D341Med (cell line): ENCODE measurements around the gene RGS9.
"Not testable (repeated sequence)": the region's sequence is repeated elsewhere in the genome, so short reads cannot be mapped to it uniquely, and the experiment has no call there.

Experiments
- DNase-seq: peaks from one replicate; pipeline ENCODE4 v3.0.0; 2012; ENCODE audit warnings: low spot score

Gene RGS9

DNA sequence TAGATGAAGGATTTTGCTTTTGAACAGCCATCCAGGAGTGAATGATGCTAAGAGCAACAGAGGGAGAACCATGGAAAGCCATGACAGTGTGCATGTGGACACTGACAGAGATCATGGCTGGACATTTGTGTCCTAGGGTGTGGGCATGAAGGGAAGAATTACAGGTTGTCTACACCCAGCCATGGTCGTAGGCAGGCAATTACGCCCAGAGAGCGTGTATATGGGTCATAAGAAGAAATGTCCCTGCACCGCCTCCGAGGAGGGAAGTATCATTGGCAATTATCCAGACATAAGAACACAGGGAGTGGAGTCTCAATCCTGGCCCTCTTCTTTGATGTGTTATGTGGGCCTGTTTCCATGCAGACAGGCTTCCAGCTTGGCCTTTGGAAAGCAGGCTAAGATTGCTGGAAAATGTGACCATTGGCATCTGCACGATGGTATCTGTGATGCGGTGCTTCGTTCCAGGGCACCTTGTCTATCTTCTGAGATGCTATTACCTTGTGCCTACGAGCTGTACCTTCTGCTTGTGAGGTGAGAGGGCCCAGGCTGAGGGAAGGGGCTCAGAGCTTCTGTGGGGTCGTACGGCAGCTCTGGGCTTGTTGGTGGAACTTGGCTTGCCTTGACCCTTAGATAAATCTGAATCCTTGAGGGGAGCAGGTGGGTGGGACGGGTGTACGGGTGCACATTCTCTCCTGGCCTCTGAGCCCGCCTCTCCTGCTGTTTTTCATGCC lies 19.8 kb downstream of the RGS9 start:
- DNase-seq, result no peak

DNA sequence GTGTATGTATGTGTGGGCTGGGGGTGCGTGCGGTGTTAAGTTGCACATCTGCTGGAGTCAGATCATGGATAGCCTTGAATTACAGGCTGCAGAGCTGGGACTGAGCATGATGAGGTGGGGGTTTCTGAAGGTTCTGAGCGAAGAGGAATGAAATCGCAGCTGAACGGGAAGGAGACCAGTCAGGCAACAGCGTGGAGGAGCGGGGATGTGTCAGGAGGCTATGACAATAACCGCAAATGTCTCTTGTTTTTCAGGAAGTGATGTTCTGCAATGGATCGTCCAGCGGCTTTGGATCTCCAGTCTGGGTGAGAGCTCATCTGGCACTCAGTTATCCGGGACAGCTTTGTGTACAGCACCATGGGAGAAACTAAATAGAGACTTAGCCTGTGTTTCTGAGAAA lies 20.9 kb downstream of the RGS9 start:
- no peak for DNase-seq

DNA sequence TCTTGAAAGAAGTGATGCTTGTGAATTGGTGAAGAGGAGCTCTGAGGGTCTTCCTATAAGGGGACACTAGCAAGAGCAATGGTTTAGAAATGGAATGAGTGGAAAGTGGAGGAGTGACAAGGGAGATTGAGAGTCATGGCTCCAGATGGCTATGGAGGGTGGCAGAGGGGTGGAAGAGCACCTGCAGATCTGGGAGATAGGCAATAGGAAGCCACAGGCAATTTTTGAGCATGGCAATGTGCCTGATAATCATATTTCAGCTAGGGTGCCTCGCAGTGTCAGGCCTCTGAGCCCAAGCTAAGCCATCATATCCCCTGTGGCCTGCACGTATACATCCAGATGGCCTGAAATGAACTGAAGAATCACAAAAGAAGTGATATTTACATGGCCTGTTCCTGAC lies 21.5 kb downstream of the RGS9 start:
- DNase-seq, result no peak

DNA sequence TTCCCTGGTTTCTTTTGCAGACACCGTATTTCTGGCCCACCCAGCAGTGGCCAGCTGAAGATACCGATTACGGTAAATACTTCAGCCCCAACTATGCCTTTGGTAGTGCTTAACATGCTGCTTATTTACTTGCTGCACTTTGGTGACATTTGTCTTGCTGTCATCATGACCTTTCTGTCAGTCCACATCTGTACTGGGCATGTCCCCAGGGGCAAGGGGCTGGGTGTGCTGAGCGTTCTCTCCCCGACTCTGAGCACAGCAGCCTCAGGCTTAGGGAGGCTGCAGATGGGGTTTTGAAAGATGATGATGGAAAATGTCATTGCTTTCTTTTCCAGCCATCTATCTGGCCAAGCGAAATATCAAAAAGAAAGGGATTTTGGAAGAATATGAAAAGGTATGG lies 23.3 kb downstream of the RGS9 start:
- no peak for DNase-seq

DNA sequence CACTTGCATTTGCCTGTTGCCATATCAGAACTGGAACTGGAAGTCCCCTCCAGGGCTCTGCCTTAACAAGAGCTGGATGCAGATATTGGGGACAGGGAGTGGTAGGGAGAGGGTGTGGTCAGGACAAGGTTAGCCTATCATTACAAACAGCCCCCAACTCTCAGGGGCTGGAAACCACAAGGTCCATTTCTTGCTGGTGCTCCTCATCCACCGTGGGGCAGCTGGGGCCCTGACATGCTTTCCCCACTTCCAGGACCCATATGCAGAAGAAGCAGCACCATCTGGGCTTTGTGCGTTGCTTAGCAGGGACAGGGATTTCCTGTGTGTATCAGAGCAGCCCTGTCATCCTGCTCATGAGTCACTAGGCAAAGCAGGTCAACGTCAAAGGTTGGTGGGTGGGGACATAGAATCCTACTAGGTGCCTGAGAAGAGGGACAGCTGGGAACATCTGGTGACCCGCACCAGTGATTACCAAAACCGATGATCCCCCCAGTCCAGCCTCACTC lies 26.9 kb downstream of the RGS9 start:
- no peak for DNase-seq

DNA sequence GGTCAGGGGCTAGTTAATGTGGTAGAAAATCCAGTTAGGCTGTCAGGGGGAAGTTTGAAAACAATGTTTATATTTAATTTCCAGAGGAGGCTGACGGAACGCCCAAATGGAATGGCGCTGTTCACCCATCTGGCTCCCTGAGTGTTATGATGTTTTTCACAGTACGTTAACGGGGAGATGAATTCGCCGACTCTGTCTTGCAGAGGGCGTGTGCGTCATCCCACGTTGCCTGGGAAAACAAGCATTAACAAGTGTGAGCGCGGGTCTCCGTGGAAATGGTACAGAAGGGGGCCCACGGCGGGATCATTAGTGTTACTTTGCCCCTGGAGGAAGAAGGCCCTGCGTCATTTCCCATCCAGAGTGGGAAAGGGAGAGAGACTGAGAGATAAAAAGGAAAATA lies 29.6 kb downstream of the RGS9 start:
- no peak for DNase-seq

DNA sequence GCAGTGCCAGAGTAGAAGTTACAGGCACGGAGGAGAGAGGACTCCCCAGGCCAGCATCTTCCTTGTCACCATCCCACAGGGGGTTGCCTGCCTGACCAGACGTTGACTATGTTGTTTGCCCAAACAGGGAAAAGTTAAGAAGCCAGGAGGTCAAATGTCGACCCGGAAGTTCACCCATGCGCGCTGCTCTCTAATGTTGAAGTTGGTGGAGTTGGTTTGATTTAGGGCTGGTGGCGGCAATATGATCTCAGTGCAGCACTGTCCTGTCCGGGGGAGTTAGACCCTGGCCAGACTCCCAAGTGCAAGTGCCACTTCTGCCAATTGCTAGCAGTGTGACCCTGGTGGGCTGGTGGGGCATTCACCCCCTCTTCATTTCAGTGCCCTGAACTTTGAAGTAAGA lies 30.4 kb downstream of the RGS9 start:
- DNase-seq, result no peak

DNA sequence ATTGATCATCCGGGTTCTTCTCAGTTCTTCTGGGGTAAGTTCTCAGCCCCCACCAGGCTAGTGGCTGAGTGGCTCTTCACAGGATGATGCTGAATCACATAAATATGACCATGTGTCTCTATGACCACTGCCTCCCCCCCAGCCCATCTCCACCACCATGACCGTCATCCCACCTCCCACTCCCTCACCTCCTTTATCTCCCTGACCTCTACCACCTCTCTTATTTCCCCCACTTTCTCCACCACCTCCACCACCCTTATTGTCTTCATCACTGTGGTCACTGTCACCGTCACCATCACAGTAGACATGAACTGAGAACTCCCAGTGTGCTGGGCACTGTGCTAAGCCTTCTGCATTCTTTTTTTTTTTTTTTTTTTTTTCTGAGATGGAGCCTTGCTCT lies 32.5 kb downstream of the RGS9 start:
- DNase-seq, result no peak

DNA sequence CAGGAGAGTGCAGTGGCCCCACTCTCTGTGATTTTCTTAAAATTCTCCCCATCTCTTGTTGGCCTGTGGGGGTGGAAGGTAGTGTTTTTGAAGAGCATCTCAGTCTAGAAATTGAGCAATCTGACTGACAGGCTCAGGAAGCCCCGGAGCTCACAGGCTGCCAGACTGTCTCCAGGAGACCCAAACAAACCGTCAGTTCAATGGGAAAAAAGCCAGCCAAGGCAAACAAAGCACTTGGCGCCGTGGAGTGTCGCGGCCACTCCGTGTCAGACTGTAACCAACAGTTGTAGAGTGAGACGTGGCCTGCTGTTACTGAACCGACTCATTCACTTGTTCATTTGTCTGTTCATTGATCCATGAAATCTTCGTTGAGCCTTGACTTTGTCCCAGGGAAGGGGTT lies 33.7 kb downstream of the RGS9 start:
- no peak for DNase-seq

DNA sequence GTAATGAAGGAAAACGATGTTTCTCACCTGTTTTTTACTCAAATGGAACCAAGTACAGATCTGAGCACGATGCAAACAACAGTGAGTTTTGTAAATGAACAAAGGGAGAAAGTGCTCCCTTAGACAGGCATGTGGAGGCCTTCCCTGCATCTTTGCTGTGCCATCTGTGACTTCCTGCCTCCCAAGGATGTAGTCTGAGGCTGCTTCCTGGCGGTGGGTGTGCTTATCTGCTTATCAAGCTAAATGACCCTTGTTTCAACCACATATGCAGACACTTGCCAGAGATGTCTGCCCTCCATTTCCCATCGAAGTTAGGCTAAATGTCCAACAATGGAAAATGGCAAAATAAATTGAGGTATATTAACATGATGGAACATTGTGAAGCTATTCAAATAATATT lies 34.6 kb downstream of the RGS9 start:
- DNase-seq, result no peak

DNA sequence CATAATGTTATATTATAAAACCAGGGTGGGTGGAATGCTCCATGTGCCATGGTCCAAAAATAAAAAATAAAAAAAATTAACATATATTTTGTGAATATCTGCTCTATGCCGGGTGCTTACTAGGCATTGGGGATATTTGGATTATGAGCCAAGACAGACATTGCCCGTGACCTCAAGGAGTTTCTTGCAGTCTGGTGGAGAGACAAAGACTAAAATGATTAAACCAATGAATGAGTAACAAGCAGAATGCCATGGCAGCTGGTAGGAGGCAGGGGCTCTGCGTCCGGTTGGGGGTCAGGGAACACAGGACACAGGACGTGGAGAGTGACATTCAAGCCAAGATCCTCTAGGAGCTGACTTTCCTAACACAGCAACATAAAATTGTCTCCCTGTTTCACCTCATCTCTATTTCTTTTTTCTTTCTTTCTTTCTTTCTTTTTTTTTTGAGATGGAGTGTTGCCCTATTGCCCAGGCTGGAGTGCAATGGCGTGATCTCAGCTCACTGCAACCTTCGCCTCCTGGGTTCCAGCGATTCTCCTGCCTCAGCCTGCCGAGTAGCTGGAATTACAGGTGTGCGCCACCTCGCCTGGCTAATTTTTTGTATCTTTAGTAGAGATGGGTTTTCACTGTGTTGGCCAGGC lies 35.4 kb downstream of the RGS9 start:
- DNase-seq, result no peak

DNA sequence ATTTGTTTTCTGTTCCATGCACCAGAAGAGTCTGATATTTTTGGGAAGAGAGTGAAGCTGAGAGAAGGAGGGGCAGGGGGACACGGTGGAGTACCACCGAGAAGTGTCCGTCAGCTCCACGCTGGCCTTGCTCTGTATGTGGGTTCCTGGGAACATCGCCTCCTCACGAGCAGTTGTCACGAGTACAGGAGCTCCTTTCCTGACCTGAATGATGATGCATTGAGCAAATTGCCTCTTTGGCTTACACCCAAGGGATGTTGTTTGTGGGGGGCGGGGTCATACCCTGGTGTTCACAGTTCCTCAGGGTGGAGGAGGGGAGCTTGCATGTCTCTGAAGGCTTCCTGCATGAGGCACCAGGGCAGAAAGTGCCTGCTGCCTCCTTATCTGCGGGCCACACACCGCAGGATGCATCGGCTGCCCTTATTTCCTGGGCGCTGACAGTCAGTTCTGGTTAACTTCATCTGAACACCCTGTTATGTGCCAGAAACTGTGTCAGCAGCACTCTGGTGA lies 36.2 kb downstream of the RGS9 start:
- DNase-seq, result no peak

DNA sequence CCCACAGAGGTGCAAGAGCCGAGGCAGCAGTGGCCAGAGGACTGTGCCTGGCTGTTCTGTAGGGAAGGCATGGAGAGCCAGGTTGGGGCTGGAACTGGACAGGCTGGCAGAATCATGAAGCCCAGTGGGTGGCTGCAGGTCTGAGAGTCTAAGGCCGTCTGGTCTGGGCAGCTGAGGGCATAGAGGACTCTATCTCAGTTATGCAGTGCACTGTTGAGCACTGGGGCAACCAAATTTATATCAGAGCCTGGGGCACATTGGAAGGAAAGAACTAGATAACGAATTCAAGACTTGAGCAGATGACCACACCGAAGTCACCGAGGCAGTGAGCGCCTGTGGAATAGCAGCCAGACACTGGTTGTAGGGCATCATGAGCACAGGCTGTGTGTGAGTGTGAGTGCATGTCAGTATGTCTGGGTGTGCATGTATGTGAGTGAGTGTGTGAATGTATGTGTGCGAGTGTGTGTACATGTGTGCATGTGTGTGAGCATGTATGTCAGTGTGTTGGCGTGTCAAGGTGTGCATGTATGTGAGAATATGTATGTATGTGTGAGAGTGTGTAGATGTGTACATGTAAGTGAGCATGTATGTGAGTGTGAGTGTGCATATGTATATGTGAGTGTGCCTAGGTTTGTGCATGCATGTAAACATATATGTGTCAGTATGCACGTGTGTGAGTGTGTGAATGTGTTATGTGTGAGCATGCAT lies 37.0 kb downstream of the RGS9 start:
- DNase-seq, result no peak

DNA sequence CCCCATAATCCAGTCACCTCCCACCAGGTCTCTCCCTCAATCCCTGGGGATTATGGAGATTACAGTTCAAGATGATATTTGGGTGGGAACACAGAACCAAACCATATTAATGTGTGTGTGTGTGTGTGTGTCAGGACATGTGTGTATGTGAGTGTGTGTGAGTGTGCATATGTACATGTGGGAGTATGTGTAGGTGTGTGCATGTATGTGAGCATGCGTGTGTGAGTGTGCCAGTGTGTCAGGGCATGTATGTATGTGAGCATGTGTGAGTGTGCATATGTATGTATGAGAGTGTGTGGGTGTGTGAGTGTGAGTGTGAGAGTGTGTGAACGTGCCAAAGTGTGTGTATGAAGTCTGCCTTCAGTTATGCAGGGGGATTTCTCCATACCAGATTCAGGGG lies 37.8 kb downstream of the RGS9 start:
- no peak for DNase-seq

DNA sequence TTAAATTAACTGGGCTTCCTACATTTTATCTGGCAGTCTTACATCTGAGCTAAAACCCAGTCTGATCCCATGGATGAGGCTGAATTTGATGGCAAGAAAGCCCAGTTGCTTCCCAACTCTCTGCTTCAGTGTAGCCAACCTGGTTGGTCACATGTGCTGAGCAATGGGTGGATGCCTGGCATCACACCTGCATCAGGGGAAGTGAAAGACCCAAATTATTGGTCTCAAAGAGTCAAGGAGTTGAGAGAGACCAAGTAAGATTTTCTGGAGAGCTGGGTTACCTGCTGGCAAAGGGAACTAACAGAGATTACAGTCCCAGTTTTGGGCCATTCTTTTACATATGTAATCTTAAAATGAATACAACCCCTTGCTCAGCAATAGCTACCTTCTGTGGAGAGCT lies 38.8 kb downstream of the RGS9 start:
- no peak for DNase-seq

DNA sequence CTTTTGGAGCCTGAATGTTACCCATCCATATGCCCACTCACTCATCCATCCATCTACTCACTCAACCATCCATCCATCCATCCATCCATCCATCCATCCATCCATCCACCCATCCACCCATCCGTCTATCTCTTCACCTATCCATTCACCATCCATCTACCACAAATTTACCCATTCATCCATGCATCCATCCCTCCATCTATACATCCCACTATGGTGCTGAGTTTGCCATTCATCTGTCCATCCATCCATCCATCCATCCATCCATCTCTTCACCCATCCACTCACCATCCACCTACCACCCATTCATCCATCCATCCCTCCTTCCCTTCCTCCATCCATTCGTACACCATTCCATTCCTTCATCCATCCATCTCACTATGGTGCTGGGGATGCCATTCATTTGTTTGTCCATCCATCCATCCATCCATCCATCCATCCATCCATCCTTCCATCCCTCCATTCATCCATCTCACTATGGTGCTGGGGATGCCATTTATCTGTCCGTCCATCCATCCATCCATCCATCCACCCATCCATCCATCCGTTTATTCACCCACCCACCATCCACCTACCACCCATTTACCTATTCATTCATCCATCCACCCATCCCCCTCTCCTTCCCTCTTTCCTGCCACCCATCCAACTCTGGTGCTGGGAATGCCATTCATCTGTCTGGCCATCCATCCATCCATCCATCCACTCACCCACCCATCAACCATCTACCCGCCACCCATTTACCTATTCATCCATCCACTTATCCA lies 39.7 kb downstream of the RGS9 start:
- DNase-seq, result no peak

DNA sequence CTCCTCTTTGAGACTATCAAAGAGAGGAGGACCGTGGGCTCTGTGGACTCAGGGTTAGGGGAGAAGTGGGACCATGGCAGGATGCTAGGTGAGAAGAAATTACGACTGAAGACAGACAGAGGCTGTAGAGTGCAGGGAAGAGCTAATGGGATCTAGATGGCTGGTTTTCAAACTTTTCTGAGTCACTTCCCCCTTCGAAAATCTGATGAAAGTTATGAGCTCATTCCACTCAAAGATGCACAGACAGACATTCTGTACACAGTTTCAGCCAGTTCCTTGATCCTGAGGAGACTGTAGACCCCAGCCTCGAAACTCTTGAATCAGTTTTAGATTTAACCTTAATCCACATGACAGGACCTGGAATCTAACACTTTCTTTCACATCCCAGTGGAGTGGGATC lies 40.7 kb downstream of the RGS9 start:
- DNase-seq, result no peak

DNA sequence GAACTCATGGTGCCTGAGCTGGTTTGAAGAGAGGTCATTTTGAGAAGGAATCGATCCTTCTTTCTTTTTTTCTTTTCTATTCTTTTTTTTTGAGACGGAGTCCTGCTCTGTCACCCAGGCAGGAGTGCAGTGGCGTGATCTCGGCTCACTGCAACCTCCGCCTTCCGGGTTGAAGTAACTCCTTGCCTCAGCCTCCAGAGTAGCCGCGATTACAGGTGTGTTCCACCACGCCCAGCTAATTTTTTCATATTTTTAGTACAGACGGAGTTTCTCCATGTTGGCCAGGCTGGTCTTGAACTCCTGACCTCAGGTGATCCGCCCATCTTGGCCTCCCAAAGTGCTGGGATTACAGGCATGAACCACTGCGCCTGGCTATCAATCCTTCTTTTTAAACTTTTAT lies 43.1 kb downstream of the RGS9 start:
- DNase-seq, result not testable (repeated sequence)

DNA sequence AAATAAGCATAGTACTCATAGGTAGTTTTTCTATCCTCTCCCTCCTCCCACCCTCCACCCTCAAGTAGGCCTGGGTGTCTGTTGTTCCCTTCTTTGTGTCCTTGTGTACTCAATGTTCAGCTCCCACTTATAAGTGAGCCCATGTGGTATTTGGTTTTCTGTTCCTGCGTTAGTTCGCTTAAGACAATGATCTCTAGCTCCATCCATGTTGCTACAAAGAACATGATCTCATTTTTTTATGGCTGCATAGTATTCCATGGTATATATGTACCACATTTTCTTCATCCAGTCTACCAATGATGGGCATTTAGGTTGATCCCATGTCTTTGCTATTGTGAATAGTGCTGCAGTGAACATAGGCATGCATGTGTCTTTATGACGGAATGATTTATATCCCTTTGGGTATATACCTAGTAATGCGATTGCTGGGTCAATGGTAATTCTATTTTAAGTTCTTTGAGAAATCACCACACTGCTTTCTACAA lies 43.6 kb downstream of the RGS9 start:
- not testable (repeated sequence) for DNase-seq

DNA sequence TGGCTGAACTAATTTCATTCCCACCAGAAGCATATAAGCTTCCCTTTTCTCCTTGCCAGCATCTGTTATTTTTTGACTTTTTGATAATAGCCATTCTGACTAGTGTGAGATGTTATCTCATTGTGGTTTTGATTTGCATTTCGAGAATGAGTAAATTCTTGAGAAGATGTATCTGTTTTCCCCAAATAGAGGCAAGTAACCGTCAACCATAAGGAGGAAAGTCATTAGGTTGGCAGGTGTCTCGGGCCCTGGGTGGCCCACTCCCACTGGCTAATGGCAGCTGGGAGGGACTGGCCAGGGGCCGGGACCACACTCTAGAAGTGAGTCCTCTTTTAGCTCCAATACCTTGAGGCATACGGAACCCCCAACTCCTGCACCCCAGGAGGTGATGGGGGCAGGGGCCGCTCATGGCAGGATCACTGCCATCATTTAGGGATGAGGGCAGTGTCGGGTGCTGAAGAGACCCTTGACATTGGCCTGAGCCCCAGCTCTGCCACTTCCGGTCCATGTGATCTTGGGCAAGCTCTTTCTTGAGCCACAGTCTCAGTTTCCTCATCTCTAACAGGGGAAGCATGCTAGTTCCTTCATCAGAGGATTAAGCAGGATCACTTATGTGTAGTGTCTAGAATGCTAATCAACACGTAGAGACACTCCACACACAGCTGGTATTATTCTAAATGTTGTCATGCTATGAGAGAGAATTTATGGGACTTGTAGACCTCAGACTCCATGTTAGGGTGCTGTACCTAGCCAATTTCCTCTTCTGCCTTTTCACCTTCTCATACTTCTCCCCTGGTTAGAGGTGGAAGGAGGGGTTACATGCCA lies 44.3 kb downstream of the RGS9 start:
- no peak for DNase-seq

DNA sequence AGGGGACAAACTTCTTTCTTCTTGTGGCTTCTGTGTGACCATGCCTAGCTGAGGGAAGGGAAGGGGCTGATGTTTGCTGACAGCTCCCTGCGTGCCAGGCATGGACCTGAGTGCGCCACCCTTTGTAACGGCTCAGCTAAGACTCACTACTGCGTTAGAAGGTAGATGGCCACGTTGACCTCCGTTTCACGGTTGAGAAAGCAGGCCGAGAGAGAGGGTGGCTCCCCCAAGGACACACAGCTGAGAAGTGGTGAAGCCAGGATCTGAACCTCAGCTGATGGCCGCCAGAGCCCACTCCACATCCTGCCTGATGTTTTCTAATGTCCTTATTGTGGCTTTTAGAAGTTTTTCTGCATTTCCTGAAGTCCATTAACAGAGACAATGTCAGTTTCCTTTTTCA lies 45.1 kb downstream of the RGS9 start:
- DNase-seq, result no peak
